COLO668 (cell line): Measurements from ENCODE around the gene SARDH.
A peak's percentile ranks its signal among the peaks of the same experiment; 100 is the strongest.
"Not testable (repeated sequence)": the region's sequence is repeated elsewhere in the genome, so short reads cannot be mapped to it uniquely, and the experiment has no call there.

Experiments used
- DNase-seq: peaks from one replicate; lab custom pipeline; 2025; ENCODE audit not compliant: unreplicated experiment; lab: John Stamatoyannopoulos, UW

Gene SARDH

DNA sequence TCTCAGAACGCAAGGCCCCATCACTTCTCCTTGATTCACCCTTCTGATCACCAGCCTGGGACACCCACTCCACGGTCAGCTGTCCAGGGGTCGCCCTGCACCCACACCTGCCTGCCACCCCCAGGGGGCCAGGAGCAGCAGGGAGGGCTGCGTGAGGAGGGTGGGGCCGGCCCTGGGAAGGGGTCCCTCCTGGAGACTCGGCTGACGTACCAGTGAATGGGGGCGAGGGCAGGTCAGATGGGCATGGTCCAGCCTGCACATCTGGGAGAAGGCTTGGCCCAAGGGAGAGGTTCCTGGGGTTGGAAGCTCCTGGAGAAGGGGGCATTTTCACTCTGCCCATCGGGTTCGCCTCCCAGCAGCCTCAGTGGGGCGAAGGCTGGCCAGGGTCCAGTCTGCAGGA lies 21.8 kb upstream of the SARDH start:
- no peak for DNase-seq

DNA sequence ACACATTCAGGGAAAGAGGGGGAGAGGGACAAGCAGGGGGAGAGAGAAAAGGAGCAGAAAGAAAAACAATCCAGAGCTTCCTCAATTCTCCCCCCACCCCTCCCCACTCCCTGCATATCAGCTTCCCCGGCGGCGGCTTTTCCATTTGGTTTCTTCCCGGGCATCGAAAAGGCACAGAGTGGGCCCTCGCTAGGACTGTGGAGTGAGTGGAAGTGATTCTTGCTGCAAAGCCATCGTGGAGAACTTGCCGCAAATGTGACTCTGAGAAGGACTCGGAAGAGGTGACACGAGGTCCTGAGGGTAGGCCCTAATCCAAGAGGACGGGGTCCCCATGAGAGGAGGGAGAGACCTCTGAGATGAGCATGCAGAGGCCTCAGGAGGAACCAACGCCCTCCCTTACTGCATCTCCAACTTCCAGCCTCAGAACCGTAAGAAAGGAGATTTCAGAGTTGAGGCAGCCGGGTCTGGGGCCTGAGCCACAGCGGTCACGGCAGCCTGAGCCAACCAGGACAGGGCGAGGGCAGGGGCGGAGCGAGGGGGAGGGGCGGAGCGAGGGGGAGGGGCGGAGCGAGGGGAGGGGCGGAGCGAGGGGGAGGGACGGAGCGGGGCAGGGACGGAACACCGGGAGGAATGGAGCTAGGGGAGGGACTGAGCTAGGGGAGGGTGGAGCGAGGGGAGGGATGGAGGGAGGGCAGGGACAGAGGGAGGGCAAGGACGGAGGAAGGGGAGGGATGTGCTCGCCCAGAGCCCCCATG lies 21.2 kb upstream of the SARDH start:
- DNase-seq: no peak

DNA sequence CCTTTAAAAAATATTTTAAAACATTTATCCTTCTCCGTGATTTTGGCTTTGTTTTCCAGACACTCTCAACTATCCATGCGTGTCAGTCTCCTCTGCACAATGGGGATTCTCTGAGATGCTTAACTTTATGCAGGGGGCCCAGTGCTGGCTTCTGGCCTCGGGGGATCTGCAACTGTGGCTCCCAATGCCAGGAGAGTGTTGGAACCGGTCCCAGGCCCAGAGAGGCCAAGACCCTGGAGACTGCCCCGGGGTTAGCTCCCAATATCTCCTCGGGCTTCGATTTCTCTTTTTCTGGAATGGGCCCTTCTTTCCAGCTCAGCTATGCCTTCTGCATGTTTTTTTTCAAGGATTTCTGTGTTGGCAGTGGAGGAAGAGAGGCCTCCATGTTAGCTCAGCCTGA lies 20.1 kb upstream of the SARDH start:
- DNase-seq: no peak

DNA sequence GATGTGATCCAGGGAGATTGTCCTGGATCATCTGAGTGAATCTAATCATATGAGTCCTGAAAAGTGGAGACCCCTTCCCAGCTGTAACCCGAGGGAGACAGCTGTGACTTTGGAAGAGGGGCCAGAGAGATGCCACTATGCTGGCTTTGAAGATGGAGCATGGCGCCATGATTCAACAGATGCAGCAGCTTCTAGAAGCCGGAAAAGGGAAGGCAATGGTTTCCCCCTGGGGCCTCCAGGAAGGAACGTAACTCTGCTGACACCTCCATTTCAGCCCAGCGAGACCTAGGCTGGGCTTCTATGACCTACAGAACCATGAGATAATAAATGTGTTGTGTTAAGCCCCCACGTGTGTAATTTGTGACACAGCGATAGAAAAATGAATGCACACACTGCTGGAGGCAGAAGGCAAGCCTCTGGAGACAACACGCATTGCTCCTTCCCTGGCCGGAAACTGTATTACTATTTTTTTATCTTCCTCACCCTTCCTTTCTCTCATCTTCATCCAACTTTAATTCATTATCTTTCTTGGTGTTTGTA lies 16.6 kb upstream of the SARDH start:
- DNase-seq: no peak

DNA sequence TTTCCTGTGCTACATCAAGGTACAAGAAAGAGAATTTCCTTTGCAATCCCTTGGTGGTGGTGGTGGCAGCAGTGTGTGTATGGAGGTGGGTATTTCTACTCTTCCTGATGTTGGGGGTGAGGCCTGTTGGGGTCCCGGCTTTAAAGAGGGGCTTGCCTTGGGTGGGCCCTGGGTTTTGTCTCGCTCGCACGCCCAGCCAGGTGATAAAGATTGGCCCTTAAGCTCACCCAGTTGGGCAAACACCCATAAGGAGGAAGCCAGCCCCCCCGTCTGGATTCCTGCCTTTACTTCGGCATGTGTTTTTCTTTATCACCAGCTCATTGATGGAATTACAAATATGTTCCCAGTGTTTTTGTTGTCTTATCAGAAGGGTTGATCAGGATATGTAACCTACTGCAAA lies 16.0 kb upstream of the SARDH start:
- no peak for DNase-seq

DNA sequence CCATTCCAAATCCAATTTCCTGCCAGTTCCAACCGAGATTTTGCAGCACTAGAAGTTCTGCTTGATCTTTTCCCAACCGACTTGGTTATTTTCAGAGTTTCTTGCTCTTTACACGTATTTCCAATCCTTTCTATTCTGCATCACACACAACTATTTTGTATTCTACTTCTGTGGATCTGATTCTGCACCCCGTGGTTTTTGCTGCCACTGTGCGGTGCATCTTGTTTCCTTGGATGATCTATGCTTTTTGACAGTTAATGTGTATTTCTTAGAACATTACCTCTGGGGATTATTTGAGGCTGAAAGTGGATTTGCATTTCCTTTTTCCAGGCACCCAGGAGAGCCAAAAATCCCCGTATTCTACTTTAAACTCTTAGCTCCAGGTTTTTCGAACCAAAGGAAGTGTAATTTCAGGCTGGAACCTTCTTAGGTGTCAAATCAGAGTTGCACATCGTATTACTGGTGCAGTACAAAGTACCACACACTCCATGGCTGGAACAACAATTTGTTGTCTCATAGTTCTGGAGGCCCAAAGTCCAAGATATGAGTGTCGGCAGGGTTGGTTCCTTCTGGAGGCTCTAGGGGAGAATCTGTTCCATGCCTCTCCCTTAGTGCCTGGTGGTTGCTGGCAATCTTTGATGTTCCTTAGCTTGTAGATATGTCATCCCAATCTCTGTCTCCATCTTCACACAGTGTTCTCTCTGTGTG lies 14.7 kb upstream of the SARDH start:
- DNase-seq: no peak

DNA sequence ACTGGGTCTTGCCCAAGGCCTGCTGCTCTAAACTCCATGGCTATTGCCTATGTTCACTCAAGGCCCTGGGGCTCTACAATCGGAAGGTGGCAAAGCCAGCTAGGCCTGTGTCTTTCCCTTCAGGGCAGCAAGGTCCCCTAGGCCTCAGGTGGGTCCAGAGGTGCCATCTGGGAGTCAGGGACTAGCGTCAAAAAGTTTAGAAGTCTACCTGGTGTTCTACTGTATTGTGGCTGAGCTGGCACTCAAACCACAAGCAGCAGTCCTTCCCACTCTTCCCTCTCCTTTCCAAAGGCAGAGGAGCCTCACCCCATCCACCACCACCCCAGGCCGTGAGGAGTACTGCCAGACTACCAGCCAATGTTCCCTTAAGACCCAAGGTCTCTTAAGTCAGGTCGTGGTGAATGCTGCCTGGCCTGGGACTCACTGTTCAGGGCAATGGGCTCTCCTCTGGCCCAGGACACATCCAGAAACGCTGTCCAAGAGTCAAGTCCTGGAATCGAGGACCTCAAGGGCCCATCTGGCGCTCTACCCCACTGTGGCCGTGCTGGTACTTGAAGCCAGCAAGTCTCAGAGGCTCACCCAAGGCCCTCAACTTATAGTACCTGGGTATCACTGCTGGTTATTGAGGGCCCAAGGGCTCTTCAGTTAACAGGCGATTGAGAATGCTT lies 13.0 kb upstream of the SARDH start:
- no peak for DNase-seq

DNA sequence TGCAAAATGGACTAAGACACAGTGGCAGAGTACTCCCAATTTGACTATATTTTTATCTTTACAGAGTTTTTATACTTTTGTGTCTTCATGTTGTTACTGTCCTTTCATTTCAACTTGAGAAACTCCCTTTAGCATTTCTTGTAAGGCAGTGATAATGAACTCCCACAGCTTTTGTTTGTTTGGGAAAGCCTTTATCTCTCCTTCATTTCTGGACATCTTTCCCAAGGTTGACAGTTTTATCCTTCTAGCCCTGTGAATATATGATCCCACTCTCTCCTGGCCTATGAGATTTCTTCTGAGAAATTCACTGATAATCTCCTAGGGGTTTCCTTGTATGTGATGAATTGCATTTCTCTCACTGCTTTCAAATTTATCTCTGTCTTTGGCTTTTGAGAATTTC lies 9.2 kb upstream of the SARDH start:
- no peak for DNase-seq

DNA sequence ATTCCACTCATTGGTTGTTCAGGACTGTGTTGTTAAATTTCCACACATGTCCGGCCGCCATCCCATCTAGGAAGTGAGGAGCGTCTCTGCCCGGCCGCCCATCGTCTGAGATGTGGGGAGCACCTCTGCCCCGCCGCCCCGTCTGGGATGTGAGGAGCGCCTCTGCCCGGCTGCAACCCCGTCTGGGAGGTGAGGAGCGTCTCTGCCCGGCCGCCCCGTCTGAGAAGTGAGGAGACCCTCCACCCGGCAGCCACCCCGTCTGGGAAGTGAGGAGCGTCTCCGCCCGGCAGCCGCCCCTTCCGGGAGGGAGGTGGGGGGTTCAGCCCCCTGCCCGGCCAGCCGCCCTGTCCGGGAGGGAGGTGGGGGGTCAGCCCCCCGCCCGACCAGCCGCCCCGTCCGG lies 6.4 kb upstream of the SARDH start:
- not testable (repeated sequence) for DNase-seq

DNA sequence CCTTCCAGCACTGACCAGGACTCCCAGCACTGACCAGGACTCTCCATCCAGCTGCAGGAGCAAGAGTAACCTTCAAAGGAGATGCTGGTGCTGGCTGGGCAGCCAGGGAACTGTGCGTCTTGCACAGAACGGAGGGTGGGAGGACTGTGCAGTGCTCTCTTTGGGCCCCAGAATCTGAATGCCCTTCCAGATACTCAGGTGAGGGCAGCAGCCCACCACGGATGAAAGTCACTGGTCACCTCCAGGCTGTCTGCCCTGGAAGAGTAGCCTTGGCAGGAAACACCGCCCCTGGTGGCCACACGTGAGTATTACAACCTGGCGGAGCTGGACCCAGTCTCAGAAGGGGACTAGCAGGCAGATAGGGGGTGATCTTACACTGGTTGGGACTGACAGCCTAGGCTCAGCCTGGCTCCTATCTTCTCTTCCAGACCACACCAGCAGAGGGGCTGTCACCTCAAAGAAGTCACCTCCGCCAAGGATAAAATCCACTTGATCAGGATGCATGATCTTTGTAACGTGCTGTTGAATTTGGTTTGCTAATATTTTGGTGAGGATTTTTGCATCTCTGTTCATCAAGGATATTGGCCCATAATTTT lies 4.8 kb upstream of the SARDH start:
- peak; percentile 76 for DNase-seq

DNA sequence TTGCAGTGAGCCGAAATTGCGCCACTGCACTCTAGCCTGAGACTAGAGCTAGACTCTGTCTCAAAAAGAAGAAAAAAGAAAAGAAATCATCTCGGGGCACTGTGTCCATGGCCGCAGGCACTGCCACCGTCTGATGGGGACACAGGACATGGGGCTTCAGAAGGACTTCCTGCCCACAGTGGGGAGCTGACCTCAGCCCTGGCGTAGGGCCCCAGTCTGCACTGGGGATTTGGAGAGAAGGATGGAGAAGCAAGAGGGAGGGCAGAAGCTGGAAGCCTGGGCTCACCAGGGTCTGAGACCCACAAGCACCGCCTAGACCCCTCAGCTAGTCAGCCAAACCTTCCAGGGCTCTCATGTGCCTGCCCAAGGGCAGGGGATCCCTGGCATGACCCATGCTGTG lies 4.1 kb upstream of the SARDH start:
- no peak for DNase-seq

DNA sequence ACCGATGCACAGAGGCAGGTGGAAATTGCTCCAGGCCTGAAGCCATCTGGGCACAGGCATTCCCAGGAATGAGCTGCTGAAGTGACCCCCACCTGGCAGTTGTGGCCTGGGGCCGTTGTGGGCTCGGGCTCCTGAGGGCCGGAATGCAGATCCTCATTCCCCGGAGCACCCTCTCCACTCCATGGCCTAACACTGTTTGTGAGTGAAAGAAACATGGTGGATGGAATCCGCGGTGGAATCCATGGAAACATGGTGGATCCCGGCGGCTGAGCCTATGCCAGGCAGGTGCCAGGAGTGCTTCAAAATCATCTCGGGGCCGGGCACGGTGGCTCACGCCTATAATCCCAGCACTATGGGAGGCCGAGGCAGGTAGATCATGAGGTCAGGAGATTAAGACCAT lies 3.6 kb upstream of the SARDH start:
- no peak for DNase-seq

DNA sequence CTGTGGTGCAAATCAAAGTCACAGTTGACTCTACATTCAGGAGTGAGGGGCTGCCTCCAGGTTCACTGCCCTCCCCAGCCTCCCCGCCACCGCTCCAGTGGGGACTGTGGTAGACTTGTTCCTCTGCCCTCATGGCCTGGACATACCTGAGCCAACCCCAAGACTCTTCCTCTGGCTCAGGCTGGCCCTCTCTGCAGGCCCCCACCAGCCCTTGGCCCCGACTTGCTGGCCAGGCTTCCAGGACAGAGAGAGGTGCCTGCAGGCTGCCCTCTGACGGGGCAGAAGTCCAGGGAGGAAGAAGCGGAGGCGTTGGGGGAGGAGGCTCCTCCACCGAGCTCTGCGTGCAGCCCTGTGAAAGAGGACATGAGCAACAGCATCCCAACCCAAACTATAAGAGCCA lies 2.8 kb upstream of the SARDH start:
- DNase-seq: no peak

DNA sequence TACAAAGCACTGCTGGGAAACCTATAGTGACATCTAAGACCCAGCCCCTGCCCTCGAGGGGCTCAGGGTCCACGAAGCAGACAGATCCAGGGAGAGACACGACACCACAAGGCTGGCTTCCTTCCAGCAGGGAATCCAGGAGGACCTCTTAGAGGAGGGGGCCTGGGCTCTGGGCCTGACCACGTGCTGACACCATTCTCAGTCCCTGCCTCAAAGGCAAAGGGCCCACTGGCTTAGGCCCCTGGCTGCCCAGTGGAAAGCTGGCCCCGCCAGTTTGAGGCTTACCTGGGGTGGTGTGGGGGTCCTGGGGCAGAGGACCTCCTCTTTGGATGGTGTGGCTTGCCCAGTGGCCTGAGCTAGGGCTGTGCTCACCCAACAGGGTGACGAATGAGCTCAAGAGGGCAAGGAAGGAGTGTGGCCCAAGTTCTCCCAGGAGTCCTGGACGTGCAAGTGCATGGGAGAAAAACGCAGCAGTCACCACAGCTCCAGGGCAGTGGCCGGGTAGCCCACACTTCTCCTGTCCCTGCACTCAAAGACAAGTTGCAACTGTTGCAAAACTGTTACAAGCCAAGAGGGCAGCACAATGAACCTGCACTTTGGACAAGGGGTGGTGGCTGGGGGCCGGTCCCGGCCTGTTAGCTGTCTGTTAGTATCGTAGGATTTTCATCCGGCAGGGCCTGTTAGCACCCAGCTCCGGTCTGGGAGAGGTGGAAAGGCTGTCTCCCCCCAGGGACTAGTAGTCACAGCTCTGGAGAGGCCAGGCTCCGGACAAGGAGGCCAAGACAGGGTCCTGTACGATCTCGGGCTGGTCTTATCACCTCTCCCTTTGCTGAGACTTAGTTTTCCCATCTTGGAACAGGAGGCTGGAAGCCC lies 1.5 kb upstream of the SARDH start:
- no peak for DNase-seq

DNA sequence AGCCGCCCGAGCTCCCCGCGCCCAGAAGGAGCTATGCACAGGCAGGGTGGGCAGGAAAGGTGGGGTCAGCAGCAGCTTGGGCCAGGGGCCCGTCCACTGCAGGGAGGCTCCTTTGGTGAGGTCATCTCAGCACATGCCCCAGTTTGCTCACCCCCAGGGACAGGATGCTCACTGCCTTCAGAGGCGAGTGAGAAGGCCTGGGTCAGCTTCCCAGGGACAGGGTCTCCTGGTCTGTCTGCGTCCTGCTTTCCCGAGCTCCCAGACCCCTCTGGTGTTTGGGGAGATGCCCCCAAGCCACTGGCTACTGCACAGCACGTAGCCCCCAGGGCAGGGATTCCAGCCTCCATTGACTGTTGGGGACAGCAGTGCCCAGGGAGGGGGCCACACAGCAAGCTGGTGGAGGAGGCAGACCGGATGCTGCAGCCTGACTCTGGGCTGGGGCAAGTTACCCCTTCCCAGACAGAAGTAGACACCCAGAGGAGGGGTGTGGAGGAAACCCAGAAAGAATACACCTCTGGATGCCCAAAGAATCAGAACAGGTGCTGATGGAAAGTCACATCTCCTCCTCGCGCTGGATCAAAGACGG lies 581 bp upstream of the SARDH start:
- DNase-seq: no peak

DNA sequence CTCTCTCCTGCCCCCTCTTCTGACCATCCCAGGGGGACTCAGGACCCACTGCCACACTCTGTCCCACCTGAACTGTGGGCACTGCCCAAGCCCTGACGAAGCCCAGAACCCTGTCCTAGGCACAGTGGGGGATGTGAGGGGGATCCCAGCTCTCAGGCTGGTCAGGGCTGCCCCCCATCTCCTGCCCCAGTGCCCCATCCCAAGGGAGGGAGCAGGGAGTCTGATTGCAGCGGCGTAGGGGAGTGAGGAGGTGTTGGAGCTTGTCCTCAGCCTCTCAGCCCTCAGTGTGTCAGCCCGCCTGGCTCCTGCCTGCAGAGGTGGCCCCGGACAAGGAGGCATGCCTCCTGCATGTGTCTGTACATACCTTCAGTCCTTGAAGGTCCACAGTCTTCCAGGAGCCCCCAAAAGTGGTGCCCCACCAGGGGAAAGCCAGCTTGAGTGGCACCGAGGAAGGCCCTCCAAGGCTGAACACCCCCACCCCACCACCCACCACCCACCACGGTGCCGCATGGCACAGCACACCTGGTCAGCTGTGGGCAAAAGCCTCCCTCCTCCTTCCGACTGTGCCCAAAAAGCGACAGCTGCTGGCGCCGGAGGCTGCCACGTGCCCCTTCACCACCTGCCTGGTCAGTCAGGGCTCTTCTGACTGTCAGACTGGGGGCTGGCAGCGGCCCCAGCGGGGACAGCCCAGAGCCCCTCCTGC lies 930 bp downstream of the SARDH start:
- DNase-seq: peak; percentile 78

DNA sequence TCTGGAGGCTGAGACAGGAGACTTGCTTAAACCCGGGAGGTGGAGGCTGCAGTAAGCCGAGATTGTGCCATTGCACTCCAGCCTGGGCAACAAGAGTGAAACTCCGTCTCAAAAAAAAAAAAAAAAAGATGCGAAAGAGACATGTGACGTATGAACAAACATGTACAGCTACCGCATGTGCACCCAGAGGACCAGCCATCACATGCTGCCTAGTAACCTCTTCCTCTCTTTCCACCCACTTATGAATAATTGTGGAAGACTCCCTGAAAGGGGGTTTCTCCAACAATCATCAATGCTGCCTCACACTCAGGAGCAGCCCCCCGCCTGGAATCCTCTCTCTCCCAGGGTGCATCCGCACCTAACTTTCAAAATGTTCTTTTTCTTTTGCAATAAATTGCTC lies 2.2 kb downstream of the SARDH start:
- DNase-seq: no peak

DNA sequence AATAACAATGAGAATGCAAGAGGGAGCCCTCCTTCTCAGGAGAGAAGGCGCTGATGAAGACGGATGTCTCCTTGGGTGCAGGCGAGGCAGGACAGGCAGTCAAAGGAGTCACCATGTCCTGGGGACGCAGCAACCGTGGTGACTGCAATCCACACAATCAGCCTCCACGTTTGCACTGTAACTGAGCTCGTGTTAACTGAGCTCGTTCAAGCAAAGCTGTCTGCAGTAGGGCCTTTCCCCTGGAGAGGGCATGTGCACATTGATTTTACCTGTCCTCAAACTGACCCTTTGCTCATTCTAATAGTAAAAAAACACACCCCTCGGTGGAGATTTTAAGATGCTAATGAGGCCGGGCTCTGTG lies 2.8 kb downstream of the SARDH start:
- DNase-seq: no peak

DNA sequence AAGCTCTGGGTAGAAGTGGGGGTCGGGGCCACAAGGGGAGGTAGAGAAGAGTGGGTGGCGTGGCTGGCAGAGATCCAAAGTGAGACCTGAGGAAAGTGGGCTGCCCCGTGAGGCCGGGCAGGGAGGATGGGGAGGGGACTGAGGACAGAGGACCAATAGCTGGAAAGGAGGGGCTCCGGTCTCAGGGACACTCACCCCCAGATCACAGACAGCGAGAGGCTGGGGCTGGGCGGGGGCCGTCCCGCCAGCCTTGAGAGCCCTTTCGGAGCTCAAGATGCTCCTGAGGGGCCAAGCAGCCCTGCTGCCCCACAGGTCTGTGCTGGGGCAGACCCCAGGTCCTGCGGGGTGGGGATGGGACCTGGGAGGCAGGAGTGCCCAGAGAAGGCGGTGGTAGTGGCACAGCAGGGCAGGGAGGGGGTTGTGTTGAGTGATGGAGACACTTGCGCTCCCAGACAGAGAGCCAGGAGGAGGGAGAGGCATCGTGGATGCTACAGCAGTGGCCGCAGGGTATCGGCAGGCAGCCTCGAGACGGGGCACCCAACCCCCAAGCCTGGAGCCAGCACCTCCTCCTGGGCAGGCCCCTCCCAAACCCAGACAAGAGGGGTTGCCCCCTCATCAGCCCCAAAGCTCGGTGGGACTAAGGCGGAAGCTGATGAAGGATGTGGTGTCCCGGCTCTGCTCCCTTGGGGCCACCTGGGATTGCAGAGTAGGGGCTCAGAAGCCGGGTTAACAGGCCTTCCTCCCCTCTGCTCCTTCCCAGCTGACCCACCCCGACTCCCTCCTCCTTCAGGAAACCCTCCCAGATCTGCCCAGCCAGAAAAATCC lies 3.4 kb downstream of the SARDH start:
- DNase-seq: no peak
